HepG2 (cell line): Measurements from ENCODE around the gene COA1. TPM values are rescaled to one million over a fixed set of nuclear protein-coding genes. Genes with fewer than 3 reads are reported as not detected.

ENCODE experiments used
- CBX1 ChIP-seq: IDR thresholded peaks from one replicate; pipeline ENCODE4 v1.6.1; 2016; ENCODE audit warnings: antibody characterized with exemption, low read depth
- CREM ChIP-seq, 2 experiments: sonication (generic) in 1 of 2; formaldehyde crosslinking in 1 of 2; IDR thresholded peaks; 2 replicates each; pipeline versions ENCODE4 v1.4.0 to v1.6.1; 2016 to 2020; ENCODE audit warnings: antibody characterized with exemption in 1 of 2, mild to moderate bottlenecking in 1 of 2, missing genetic modification reagents in 1 of 2
- FOSL1 ChIP-seq: sonication (generic); formaldehyde crosslinking; IDR thresholded peaks from 2 replicates; pipeline ENCODE4 v1.9.0; 2021; ENCODE audit warnings: missing genetic modification reagents, borderline replicate concordance
- GATAD1 ChIP-seq: IDR thresholded peaks from 2 replicates; pipeline ENCODE4 v1.6.1; 2016; ENCODE audit warnings: missing genetic modification reagents, missing compliant biosample characterization
- KLF16 ChIP-seq, 2 experiments: sonication (generic) in 1 of 2; formaldehyde crosslinking in 1 of 2; IDR thresholded peaks; 2 replicates each; pipeline versions ENCODE4 v1.6.1 to v1.8.0; 2016 to 2023; ENCODE audit warnings: missing genetic modification reagents in 2 of 2, missing compliant biosample characterization in 1 of 2
- NFIC ChIP-seq: IDR thresholded peaks from 2 replicates; pipeline ENCODE4 v1.6.1; 2012; ENCODE audit warnings: mild to moderate bottlenecking, low read length, inconsistent platforms
- NR2F1 ChIP-seq, 2 experiments: fragments of 450-650 bp in 1 of 2; formaldehyde crosslinking in 1 of 2; IDR thresholded peaks; 2 replicates each; pipeline versions ENCODE4 v1.5.0 to v1.6.1; 2016 to 2020; ENCODE audit warnings: mild to moderate bottlenecking in 1 of 2, missing compliant biosample characterization in 1 of 2, missing genetic modification reagents in 1 of 2, moderate library complexity in 1 of 2
- PRPF4 ChIP-seq: fragments of 200-400 bp; formaldehyde crosslinking; IDR thresholded peaks from 2 replicates; pipeline ENCODE4 v1.6.1; 2016; ENCODE audit warnings: low read length, low read depth; ENCODE audit not compliant: poor library complexity, severe bottlenecking
- RCOR2 ChIP-seq: IDR thresholded peaks from 2 replicates; pipeline ENCODE4 v1.6.1; 2016; ENCODE audit warnings: missing biosample characterization, missing genetic modification reagents
- SAFB2 ChIP-seq: sonication (generic); formaldehyde crosslinking; IDR thresholded peaks from 2 replicates; pipeline ENCODE4 v1.5.1; 2020; ENCODE audit warnings: missing genetic modification reagents, low read depth, mild to moderate bottlenecking, borderline replicate concordance
- SAP130 ChIP-seq: IDR thresholded peaks from 2 replicates; pipeline ENCODE4 v1.6.1; 2016; ENCODE audit warnings: low read depth
- SP5 ChIP-seq: IDR thresholded peaks from 2 replicates; pipeline ENCODE4 v1.6.1; 2016; ENCODE audit warnings: low read depth, borderline replicate concordance
- ZEB1 ChIP-seq: IDR thresholded peaks from 2 replicates; pipeline ENCODE4 v1.6.1; 2012; ENCODE audit warnings: mild to moderate bottlenecking, low read depth, inconsistent platforms; ENCODE audit not compliant: insufficient replicate concordance
- ZFP36 ChIP-seq: fragments of 150-350 bp; IDR thresholded peaks from 2 replicates; pipeline ENCODE4 v1.6.1; 2018; ENCODE audit warnings: borderline replicate concordance, low read length, low read depth; ENCODE audit not compliant: partially characterized antibody
- ZNF136 ChIP-seq: sonication (generic); formaldehyde crosslinking; IDR thresholded peaks from 2 replicates; pipeline ENCODE4 v1.8.1; 2022; ENCODE audit warnings: low read depth, mild to moderate bottlenecking, moderate library complexity, missing genetic modification reagents
- ZNF234 ChIP-seq: sonication (generic); formaldehyde crosslinking; conservative IDR thresholded peaks from 2 replicates; pipeline ENCODE4 v1.5.1; 2020; ENCODE audit warnings: mild to moderate bottlenecking, missing genetic modification reagents
- ZNF331 ChIP-seq: sonication (generic); formaldehyde crosslinking; IDR thresholded peaks from 2 replicates; pipeline ENCODE4 v1.4.0; 2020; ENCODE audit warnings: missing genetic modification reagents
- ZNF614 ChIP-seq: IDR thresholded peaks from 2 replicates; pipeline ENCODE4 v1.6.1; 2018; ENCODE audit warnings: missing biosample characterization, missing genetic modification reagents, inconsistent platforms, borderline replicate concordance
- ZNF619 ChIP-seq: sonication (generic); formaldehyde crosslinking; IDR thresholded peaks from 2 replicates; pipeline ENCODE4 v1.4.0; 2020; ENCODE audit warnings: mild to moderate bottlenecking, missing genetic modification reagents
- ZNF644 ChIP-seq: IDR thresholded peaks from 2 replicates; pipeline ENCODE4 v1.6.1; 2016; ENCODE audit warnings: low read depth
- ZNF773 ChIP-seq: sonication (generic); formaldehyde crosslinking; IDR thresholded peaks from 2 replicates; pipeline ENCODE4 v1.4.0; 2020; ENCODE audit warnings: missing genetic modification reagents, borderline replicate concordance
- ZNF83 ChIP-seq: sonication (generic); formaldehyde crosslinking; IDR thresholded peaks from 2 replicates; pipeline ENCODE4 v1.4.0; 2020; ENCODE audit warnings: missing genetic modification reagents, mild to moderate bottlenecking, borderline replicate concordance
- ZNF883 ChIP-seq: sonication (generic); formaldehyde crosslinking; IDR thresholded peaks from 2 replicates; pipeline ENCODE4 v1.5.1; 2020; ENCODE audit warnings: mild to moderate bottlenecking, missing genetic modification reagents; ENCODE audit errors: not compliant biosample characterization
- ZSCAN12 ChIP-seq: sonication (generic); formaldehyde crosslinking; IDR thresholded peaks from 2 replicates; pipeline ENCODE4 v1.9.0; 2021; ENCODE audit warnings: mild to moderate bottlenecking, missing genetic modification reagents
- polyA plus RNA-seq, 8 experiments: library from polyadenylated mRNA; depleted of rRNA in 3 of 8; stranded (reverse) in 7 of 8; unstranded in 1 of 8; fragments of >200 nt; fragmentation: Illumina TruSeq in 4 of 8; extraction: Trizol in 4 of 8; gene quantifications; 2 replicates each; pipeline versions ENCODE4 v1.2.1 to v1.2.3, GENCODE V29; 2011 to 2016; ENCODE audit warnings: low read depth in 4 of 8, missing spikeins in 1 of 8, mixed read lengths in 1 of 8; ENCODE audit not compliant: insufficient read depth in 1 of 8
- total RNA-seq, 5 experiments: library from RNA; depleted of rRNA; stranded (reverse); fragments of >200 nt; fragmentation: Illumina TruSeq; extraction: Trizol; gene quantifications; 2 replicates each; pipeline ENCODE4 v1.2.3, GENCODE V29; 2016; ENCODE audit warnings: low read depth in 1 of 5
- TF ChIP-seq, protein P1 (sequence below): sonication (generic); formaldehyde crosslinking; IDR thresholded peaks from 2 replicates; pipeline ENCODE4 v1.4.0; 2020; ENCODE audit warnings: missing genetic modification reagents
- TF ChIP-seq, protein P2 (sequence below): sonication (generic); formaldehyde crosslinking; IDR thresholded peaks from 2 replicates; pipeline ENCODE4 v1.4.0; 2020; ENCODE audit warnings: low read depth, mild to moderate bottlenecking, missing genetic modification reagents
- TF ChIP-seq, protein P3 (sequence below): sonication (generic); IDR thresholded peaks from 2 replicates; pipeline ENCODE4 v1.6.1; 2016; ENCODE audit warnings: low read depth, borderline replicate concordance

COA1 gene
- total and polyA plus RNA-seq, 2 of the 13 experiments (the other 11 are each of a cell fraction or from before 2014, with no cell fraction given) = 33.2 to 65.7 TPM

- TF ChIP-seq ZNF644 (CRISPR knock-in tag) = 0 out of 2 replicates have a peak, but pooled peaks have one; percentile 8
- TF ChIP-seq KLF16 (CRISPR knock-in tag; IDR thresholded peaks at IDR 0.05) = peak in 1 of 2 experiments; percentile 65; a peak in 2 of 4 replicates
- TF ChIP-seq GATAD1 (CRISPR knock-in tag) = peak; percentile 24; the same call in 1 of the 2 replicates
- peak; percentile 59; the same call in 1 of the 2 replicates for TF ChIP-seq RCOR2 (CRISPR knock-in tag)
- TF ChIP-seq ZNF773 = no peak
- peak; percentile 53; the same call in 1 of the 2 replicates for TF ChIP-seq SAP130
- TF ChIP-seq ZSCAN12 (CRISPR knock-in tag) = no peak
- TF ChIP-seq ZNF614 (CRISPR knock-in tag) = peak; percentile 51; the same call in 1 of the 2 replicates
- TF ChIP-seq ZNF136 (CRISPR knock-in tag) = no peak
- no peak for TF ChIP-seq SAFB2 (CRISPR knock-in tag)
- TF ChIP-seq PRPF4 = no peak
- TF ChIP-seq, protein P1, sequence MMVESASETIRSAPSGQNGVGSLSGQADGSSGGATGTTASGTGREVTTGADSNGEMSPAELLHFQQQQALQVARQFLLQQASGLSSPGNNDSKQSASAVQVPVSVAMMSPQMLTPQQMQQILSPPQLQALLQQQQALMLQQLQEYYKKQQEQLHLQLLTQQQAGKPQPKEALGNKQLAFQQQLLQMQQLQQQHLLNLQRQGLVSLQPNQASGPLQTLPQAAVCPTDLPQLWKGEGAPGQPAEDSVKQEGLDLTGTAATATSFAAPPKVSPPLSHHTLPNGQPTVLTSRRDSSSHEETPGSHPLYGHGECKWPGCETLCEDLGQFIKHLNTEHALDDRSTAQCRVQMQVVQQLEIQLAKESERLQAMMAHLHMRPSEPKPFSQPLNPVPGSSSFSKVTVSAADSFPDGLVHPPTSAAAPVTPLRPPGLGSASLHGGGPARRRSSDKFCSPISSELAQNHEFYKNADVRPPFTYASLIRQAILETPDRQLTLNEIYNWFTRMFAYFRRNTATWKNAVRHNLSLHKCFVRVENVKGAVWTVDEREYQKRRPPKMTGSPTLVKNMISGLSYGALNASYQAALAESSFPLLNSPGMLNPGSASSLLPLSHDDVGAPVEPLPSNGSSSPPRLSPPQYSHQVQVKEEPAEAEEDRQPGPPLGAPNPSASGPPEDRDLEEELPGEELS = peak; percentile 74
- TF ChIP-seq ZFP36 = no peak
- peak; percentile 74; the same call in 1 of the 2 replicates for TF ChIP-seq FOSL1 (CRISPR knock-in tag)
- peak; percentile 50; the same call in 1 of the 2 replicates for TF ChIP-seq CREM (IDR thresholded peaks at IDR 0.05)
- no peak for TF ChIP-seq CREM (CRISPR knock-in tag; IDR thresholded peaks at IDR 0.05)
- no peak for TF ChIP-seq ZNF883 (CRISPR knock-in tag)
- TF ChIP-seq NFIC = peak; percentile 83; the same call in 1 of the 2 replicates
- TF ChIP-seq ZNF234 (CRISPR knock-in tag) = no peak
- TF ChIP-seq, protein P2, sequence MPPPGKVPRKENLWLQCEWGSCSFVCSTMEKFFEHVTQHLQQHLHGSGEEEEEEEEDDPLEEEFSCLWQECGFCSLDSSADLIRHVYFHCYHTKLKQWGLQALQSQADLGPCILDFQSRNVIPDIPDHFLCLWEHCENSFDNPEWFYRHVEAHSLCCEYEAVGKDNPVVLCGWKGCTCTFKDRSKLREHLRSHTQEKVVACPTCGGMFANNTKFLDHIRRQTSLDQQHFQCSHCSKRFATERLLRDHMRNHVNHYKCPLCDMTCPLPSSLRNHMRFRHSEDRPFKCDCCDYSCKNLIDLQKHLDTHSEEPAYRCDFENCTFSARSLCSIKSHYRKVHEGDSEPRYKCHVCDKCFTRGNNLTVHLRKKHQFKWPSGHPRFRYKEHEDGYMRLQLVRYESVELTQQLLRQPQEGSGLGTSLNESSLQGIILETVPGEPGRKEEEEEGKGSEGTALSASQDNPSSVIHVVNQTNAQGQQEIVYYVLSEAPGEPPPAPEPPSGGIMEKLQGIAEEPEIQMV (CRISPR knock-in tag) = no peak
- TF ChIP-seq, protein P3, sequence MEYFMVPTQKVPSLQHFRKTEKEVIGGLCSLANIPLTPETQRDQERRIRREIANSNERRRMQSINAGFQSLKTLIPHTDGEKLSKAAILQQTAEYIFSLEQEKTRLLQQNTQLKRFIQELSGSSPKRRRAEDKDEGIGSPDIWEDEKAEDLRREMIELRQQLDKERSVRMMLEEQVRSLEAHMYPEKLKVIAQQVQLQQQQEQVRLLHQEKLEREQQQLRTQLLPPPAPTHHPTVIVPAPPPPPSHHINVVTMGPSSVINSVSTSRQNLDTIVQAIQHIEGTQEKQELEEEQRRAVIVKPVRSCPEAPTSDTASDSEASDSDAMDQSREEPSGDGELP = peak; percentile 24; the same call in 1 of the 2 replicates
- peak; percentile 53; the same call in 1 of the 2 replicates for TF ChIP-seq SP5 (CRISPR knock-in tag)
- TF ChIP-seq ZEB1 = peak; percentile 59
- no peak for TF ChIP-seq ZNF331 (CRISPR knock-in tag)
- no peak for TF ChIP-seq ZNF619 (CRISPR knock-in tag)
- no peak for TF ChIP-seq ZNF83
- TF ChIP-seq CBX1 = no peak
- TF ChIP-seq NR2F1 (CRISPR knock-in tag; IDR thresholded peaks at IDR 0.05) = no peak
These were observed 35.6 kb upstream of the COA1 start (continued) for GRCh38 chr7:43764807-43765491.
